SK-N-SH (cell line): ENCODE data around the gene NPY2R. TPM values are rescaled to one million over a fixed set of nuclear protein-coding genes. Genes with fewer than 3 reads are reported as not detected.

Experiments
- CTCF ChIA-PET: fragments of 300-600, 350-600 bp; formaldehyde crosslinking; extraction: SDS; loops from one replicate; lab custom pipeline; 2021; lab: Yijun Ruan, JAX
- POLR2A ChIA-PET: fragments of 350-600 bp; sonication (Branson Sonifier 250); formaldehyde crosslinking; extraction: SDS; loops from one replicate; lab custom pipeline; 2020; ENCODE audit warnings: antibody characterized with exemption, inconsistent platforms; lab: Yijun Ruan, JAX
- DNase-seq: peaks from one replicate; pipeline ENCODE4 v3.0.0; 2012
- H2AFZ ChIP-seq: fragments of 200-600 bp; sonication (generic); 2 replicates; pipeline ENCODE4 v1.8.1; 2016; ENCODE audit warnings: antibody characterized with exemption, mild to moderate bottlenecking, low read depth
- H3F3A ChIP-seq: fragments of 200-600 bp; sonication (generic); replicated peaks from 2 replicates; pipeline ENCODE3; 2016; ENCODE audit warnings: antibody characterized with exemption, mild to moderate bottlenecking; ENCODE audit not compliant: insufficient read depth
- H3K27ac ChIP-seq, 2 experiments: fragments of 200-500 bp in 1 of 2; fragments of 200-600 bp in 1 of 2; sonication (Bioruptor generic) in 1 of 2; sonication (generic), shearing (Covaris generic) in 1 of 2; 2 replicates each; pipeline versions ENCODE4 v1.5.1 to v1.6.1; 2014 to 2016; ENCODE audit warnings: low read depth in 2 of 2, inconsistent platforms in 1 of 2, low read length in 1 of 2, mild to moderate bottlenecking in 1 of 2, mixed read lengths in 1 of 2
- H3K27me3 ChIP-seq: fragments of 200-600 bp; sonication (generic), shearing (Covaris generic); 2 replicates; pipeline ENCODE4 v1.6.1; 2016; ENCODE audit warnings: mixed run types; ENCODE audit not compliant: insufficient read depth
- H3K36me3 ChIP-seq, 2 experiments: fragments of 200-500 bp in 1 of 2; fragments of 200-600 bp in 1 of 2; sonication (Bioruptor generic) in 1 of 2; sonication (generic) in 1 of 2; replicated peaks in 1 of 2; 2 replicates each; pipeline versions ENCODE3 to v1.5.1; 2014 to 2016; ENCODE audit warnings: low read length in 1 of 2, mild to moderate bottlenecking in 1 of 2; ENCODE audit not compliant: insufficient read depth in 2 of 2, control insufficient read depth in 1 of 2
- H3K4me1 ChIP-seq, 2 experiments: fragments of 200-500 bp in 1 of 2; fragments of 200-600 bp in 1 of 2; sonication (Bioruptor generic) in 1 of 2; sonication (generic), shearing (Covaris generic) in 1 of 2; 2 replicates each; pipeline versions ENCODE4 v1.5.1 to v1.6.1; 2014 to 2016; ENCODE audit warnings: low read depth in 1 of 2, low read length in 1 of 2, mixed run types in 1 of 2; ENCODE audit not compliant: insufficient read depth in 2 of 2, control insufficient read depth in 1 of 2
- H3K4me2 ChIP-seq: fragments of 200-600 bp; sonication (generic), shearing (Covaris generic); 2 replicates; pipeline ENCODE4 v1.6.1; 2017; ENCODE audit warnings: mixed run types
- H3K4me3 ChIP-seq, 2 experiments: fragments of 200-500 bp in 1 of 2; fragments of 200-600 bp in 1 of 2; sonication (Bioruptor generic) in 1 of 2; sonication (generic), shearing (Covaris generic) in 1 of 2; 2 replicates each; pipeline versions ENCODE4 v1.5.1 to v1.8.1; 2014 to 2016; ENCODE audit warnings: low read depth in 2 of 2, inconsistent platforms in 1 of 2, low read length in 1 of 2, mild to moderate bottlenecking in 1 of 2, mixed read lengths in 1 of 2, moderate library complexity in 1 of 2
- H3K79me2 ChIP-seq: fragments of 200-600 bp; sonication (generic); 2 replicates; pipeline ENCODE4 v1.8.1; 2017; ENCODE audit warnings: mild to moderate bottlenecking; ENCODE audit not compliant: insufficient read depth
- H3K9ac ChIP-seq: fragments of 200-600 bp; sonication (generic); 2 replicates; pipeline ENCODE4 v1.6.1; 2017; ENCODE audit warnings: mixed run types
- H3K9me2 ChIP-seq: fragments of 200-600 bp; sonication (generic); 2 replicates; pipeline ENCODE4 v1.6.1; 2017; ENCODE audit warnings: mixed run types
- H3K9me3 ChIP-seq: fragments of 200-600 bp; sonication (generic); 2 replicates; pipeline ENCODE4 v1.6.1; 2017; ENCODE audit warnings: mixed run types, mild to moderate bottlenecking, moderate library complexity
- H4K20me1 ChIP-seq: fragments of 200-600 bp; sonication (generic); 2 replicates; pipeline ENCODE4 v1.6.1; 2017; ENCODE audit warnings: mild to moderate bottlenecking, mixed run types; ENCODE audit not compliant: insufficient read depth
- FOSL2 ChIP-seq: IDR thresholded peaks from 2 replicates; pipeline ENCODE4 v1.4.0; 2012; ENCODE audit warnings: low read depth, mild to moderate bottlenecking, moderate library complexity, borderline replicate concordance
- FOXJ3 ChIP-seq: sonication (generic); formaldehyde crosslinking; IDR thresholded peaks from 2 replicates; pipeline ENCODE4 v1.5.1; 2020; ENCODE audit warnings: mild to moderate bottlenecking, missing genetic modification reagents
- GATA2 ChIP-seq: sonication (generic); formaldehyde crosslinking; IDR thresholded peaks from 2 replicates; pipeline ENCODE4 v1.5.0; 2020; ENCODE audit warnings: mild to moderate bottlenecking, missing genetic modification reagents
- IRF3 ChIP-seq: fragments of 150-350 bp; IDR thresholded peaks from 2 replicates; pipeline ENCODE4 v1.6.1; 2016; ENCODE audit warnings: mild to moderate bottlenecking, low read depth, low read length
- JUND ChIP-seq: IDR thresholded peaks from 2 replicates; pipeline ENCODE4 v1.4.0; 2012
- MXI1 ChIP-seq: IDR thresholded peaks from 2 replicates; pipeline ENCODE4 v1.6.1; 2012; ENCODE audit warnings: mild to moderate bottlenecking, low read depth, low read length, improper control_type of control experiment
- NFIC ChIP-seq: IDR thresholded peaks from 2 replicates; pipeline ENCODE4 v1.4.0; 2012; ENCODE audit warnings: borderline replicate concordance
- POLR2AphosphoS5 ChIP-seq: IDR thresholded peaks from 2 replicates; pipeline ENCODE4 v1.6.1; 2012; ENCODE audit warnings: low read depth, low read length
- RAD21 ChIP-seq: IDR thresholded peaks from 2 replicates; pipeline ENCODE4 v1.6.1; 2012; ENCODE audit warnings: mild to moderate bottlenecking, low read length
- REST ChIP-seq: IDR thresholded peaks from 2 replicates; pipeline ENCODE4 v1.6.1; 2012; ENCODE audit warnings: mild to moderate bottlenecking, low read depth, low read length, moderate library complexity
- RFX5 ChIP-seq: IDR thresholded peaks from 2 replicates; pipeline ENCODE4 v1.6.1; 2012; ENCODE audit warnings: mild to moderate bottlenecking, improper control_type of control experiment, low read length
- RXRA ChIP-seq: IDR thresholded peaks from 2 replicates; pipeline ENCODE4 v1.4.0; 2012; ENCODE audit warnings: low read depth, mild to moderate bottlenecking, borderline replicate concordance
- SMC3 ChIP-seq: IDR thresholded peaks from 2 replicates; pipeline ENCODE4 v1.6.1; 2012; ENCODE audit warnings: low read depth, low read length, improper control_type of control experiment
- TAF1 ChIP-seq: IDR thresholded peaks from 2 replicates; pipeline ENCODE4 v1.6.1; 2012; ENCODE audit warnings: low read depth, mild to moderate bottlenecking, low read length, moderate library complexity, borderline replicate concordance
- TCF12 ChIP-seq: IDR thresholded peaks from 2 replicates; pipeline ENCODE4 v1.4.0; 2012
- TEAD4 ChIP-seq: IDR thresholded peaks from 2 replicates; pipeline ENCODE4 v1.4.0; 2012; ENCODE audit warnings: mild to moderate bottlenecking, borderline replicate concordance; ENCODE audit not compliant: insufficient read depth
- USF1 ChIP-seq: IDR thresholded peaks from 2 replicates; pipeline ENCODE4 v1.4.0; 2012; ENCODE audit warnings: low read depth, borderline replicate concordance
- USF2 ChIP-seq: fragments of 150-350 bp; IDR thresholded peaks from 2 replicates; pipeline ENCODE4 v1.6.1; 2017; ENCODE audit warnings: antibody characterized with exemption, low read length, low read depth, borderline replicate concordance
- ZBTB33 ChIP-seq: IDR thresholded peaks from 2 replicates; pipeline ENCODE4 v1.4.0; 2012; ENCODE audit warnings: low read depth, borderline replicate concordance
- WGBS: methylation state at CpG from one replicate; pipeline ENCODE4 v1.1.6; 2017; ENCODE audit warnings: low lambda C conversion rate; 5-methylcytosine and 5-hydroxymethylcytosine counted together
- polyA plus RNA-seq, 3 experiments: library from polyadenylated mRNA; depleted of rRNA; stranded (reverse); fragments of >200 nt; gene quantifications; 2 replicates each; pipeline ENCODE4 v1.2.3, GENCODE V29; 2012

Gene NPY2R
- polyA plus RNA-seq, 1 of the 3 experiments (the other 2 are of a cell fraction), result not detected

GRCh38 chr4:155197757-155198156 is 10.7 kb upstream of the NPY2R start:
- no peak for DNase-seq
- H3K9me2 ChIP-seq, result no peaks in the 10 kb centered on the region
- CTCF ChIA-PET, result interaction anchor here (3.1 kb wide), 1 partner anchor 10 kb away, joined by 11 read pairs; the partner anchor contains the start of gene NPY2R
- POLR2A ChIA-PET, result no interaction called here
- H3K4me1 ChIP-seq, result no peaks in the 10 kb centered on the region
- no peaks in the 10 kb centered on the region for H3K79me2 ChIP-seq
- WGBS, result 48% methylated on average over 2 of the region's 2 CpGs
- H3K4me2 ChIP-seq, result no peak overlapping the region
- no peak for TF ChIP-seq IRF3
- no peak for TF ChIP-seq FOXJ3 (CRISPR knock-in tag)
- no peak for TF ChIP-seq ZBTB33
- no peak for TF ChIP-seq GATA2 (CRISPR knock-in tag)
- TF ChIP-seq RXRA, result no peak
- no peak for TF ChIP-seq FOSL2
- no peak for TF ChIP-seq TEAD4
- no peak for TF ChIP-seq RFX5
- TF ChIP-seq USF1, result no peak
- no peak for TF ChIP-seq SMC3
- no peak for TF ChIP-seq POLR2AphosphoS5
- no peak for TF ChIP-seq MXI1
- no peak for TF ChIP-seq REST
- no peak for TF ChIP-seq RAD21
- TF ChIP-seq USF2, result no peak
- no peak for TF ChIP-seq JUND
- TF ChIP-seq NFIC, result no peak
- no peak for TF ChIP-seq TAF1
- no peak for TF ChIP-seq TCF12
- no peaks in the 10 kb centered on the region for H3K27me3 ChIP-seq
- no peaks in the 10 kb centered on the region for H4K20me1 ChIP-seq
- no peak overlapping the region for H3K4me3 ChIP-seq
- no peak overlapping the region for H3K27ac ChIP-seq
- no peaks in the 10 kb centered on the region for H3K9me3 ChIP-seq
- no peak overlapping the region for H2AFZ ChIP-seq
- H3K36me3 ChIP-seq, result no peaks in the 10 kb centered on the region
- no peaks in the 10 kb centered on the region for H3F3A ChIP-seq
- H3K9ac ChIP-seq, result no peak overlapping the region
